SIG-M5 treated with dmso at 0.1 percent for 504 hours (cell line): ENCODE measurements around the gene MEIS3.
"Not testable (repeated sequence)": the region's sequence is repeated elsewhere in the genome, so short reads cannot be mapped to it uniquely, and the experiment has no call there.

ENCODE experiments used
- DNase-seq: peaks from one replicate; lab custom pipeline; 2025; ENCODE audit not compliant: unreplicated experiment; lab: John Stamatoyannopoulos, UW

The MEIS3 gene

DNA sequence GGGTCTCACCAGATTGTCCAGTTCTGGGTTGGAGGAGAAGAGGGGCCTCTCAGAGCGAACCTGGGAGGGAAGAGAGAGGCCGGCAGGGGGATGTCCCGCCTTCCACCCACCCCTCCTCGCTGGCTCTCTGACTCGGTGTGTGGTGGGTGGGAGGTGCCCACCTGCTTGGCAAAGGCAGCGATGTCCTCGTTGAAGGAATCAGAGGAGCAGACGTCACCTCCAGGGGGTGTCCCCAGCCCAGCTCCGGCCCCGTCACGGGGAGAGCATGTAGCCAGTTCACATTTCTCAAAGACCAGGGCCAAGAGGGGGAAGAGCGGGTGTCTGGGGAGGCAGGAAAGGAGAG is 2.7 kb downstream of the MEIS3 start:
- DNase-seq = no peak

GRCh38 chr19:47415953-47416642 is 3.2 kb downstream of the MEIS3 start:
- DNase-seq = no peak

GRCh38 chr19:47414469-47414868 is 4.9 kb downstream of the MEIS3 start:
- peak; percentile 17 for DNase-seq

DNA sequence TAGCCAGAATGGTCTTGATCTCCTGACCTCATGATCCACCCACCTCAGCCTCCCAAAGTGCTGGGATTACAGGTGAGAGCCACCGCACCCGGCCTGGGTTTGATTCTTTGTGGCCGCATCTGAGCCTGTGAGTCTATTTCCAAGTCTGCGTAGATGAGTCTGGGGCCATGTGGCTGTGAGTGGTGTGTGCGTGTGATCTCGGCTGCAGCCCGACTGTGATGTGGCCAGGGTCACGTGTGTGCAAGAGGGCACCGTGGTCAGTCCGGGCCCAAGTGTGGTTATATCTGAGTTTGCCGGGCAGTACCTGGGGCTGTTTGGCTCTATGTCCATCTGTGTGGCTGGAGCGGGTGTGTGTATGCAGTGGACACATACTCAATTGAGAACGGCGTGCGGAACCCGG is 5.4 kb downstream of the MEIS3 start:
- DNase-seq = no peak

- DNase-seq = not testable (repeated sequence)
Measured at GRCh38 chr19:47411696-47412095, 7.6 kb downstream of the MEIS3 start.

GRCh38 chr19:47411101-47411500 is 8.2 kb downstream of the MEIS3 start:
- no peak for DNase-seq

GRCh38 chr19:47408156-47408938 is 11.0 kb downstream of the MEIS3 start:
- no peak for DNase-seq

DNA sequence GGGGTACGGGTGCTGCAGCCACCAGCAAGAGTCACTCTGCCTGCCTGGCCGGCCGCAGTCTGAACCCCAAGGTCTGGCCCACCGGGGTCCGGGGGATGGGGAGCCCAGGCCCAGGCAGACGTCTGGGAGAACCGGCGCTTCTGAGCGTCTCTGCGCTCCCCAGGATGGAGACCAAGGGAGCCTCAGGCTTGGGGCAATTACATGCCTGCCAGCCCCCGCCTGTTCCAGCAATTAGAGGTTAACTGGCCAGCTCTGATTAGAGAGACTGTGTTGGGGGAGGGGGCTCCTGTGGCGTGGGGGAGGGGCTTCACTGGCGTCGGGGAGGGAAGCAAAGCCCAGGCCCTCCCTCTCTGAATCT is 11.9 kb downstream of the MEIS3 start:
- no peak for DNase-seq

DNA sequence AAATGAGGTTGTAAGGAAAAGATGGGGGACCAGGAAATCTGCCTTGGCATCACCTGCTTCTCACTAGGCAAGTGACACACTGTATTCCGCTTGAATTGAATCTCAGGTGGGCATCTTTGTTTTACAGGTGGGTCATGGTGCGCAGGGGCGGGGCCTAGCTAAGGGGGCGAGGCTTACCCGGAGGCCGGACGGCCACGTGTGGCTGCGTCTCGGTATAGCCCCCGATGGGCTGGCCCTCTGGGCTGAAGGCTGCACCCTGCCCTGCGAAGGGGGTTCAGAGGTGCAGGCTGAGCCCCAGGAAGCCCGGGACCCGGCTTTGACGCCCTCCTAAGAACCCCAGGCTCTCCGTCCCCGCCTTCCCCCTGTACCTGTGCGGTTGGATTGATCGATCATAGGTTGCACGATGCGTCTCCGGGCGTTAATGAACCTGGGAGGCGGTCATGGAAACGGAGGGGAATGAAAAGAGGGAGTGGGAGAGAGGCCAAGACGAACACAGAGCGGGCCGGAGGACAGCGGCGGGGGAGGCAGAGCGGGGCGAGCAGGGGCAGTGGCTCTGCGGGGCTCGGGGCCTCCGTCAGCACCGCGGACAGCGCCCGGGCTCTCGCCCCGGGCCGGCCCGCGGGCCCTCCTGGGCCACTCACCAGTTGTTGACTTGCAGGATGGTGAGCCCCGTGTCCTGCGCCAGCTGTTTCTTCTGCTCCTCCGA is 12.5 kb downstream of the MEIS3 start:
- no peak for DNase-seq

- no peak for DNase-seq
Measured at GRCh38 chr19:47405854-47406417, 13.4 kb downstream of the MEIS3 start.

- DNase-seq = no peak
Measured at GRCh38 chr19:47405197-47405550, 14.2 kb downstream of the MEIS3 start.

- DNase-seq = no peak
Measured at GRCh38 chr19:47404334-47405196, 14.8 kb downstream of the MEIS3 start.

GRCh38 chr19:47402504-47402903 is 16.8 kb downstream of the MEIS3 start:
- no peak for DNase-seq

DNA sequence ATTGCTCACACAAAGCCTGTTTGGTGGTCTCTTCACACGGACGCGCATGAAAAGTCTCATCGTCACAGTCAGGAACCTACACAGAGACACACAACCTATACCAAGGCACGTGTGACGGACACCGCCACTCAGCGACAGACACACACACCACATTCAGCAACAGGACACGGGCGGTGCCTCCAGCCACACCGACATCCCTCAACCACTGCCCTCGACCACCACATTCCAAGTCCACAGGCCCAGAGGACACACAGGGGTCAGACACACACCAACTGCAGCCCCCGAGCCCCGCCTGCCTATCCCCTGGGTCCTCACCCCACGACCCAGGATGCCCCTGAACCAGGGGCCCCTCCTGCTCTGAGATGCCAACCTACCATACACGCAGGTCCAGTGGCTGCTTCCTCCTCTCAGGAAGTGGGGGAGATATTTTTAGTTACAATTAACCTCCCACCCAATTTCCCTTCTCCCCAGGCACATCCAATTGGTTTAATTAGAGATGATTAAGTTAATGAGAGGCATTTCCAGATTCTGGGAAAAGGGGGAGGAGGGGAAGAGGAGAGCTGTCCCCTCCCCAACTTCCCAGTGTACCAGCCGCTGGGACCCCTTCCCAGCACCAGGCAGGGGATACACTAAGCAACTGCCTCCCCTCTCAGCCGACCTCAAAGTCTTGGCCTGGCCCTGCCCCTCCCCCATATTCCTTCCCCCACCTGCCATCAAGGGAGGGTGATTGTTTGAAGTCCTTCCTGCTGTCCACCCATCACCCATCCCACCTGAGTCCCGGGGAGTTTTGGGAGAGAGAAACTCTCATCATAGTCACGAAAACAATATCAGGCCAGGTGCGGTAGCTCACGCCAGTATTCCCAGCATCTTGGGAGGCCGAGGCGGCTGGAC is 20.4 kb downstream of the MEIS3 start:
- no peak for DNase-seq

GRCh38 chr19:47391510-47392223 is 27.7 kb downstream of the MEIS3 start:
- peak; percentile 64 for DNase-seq

DNA sequence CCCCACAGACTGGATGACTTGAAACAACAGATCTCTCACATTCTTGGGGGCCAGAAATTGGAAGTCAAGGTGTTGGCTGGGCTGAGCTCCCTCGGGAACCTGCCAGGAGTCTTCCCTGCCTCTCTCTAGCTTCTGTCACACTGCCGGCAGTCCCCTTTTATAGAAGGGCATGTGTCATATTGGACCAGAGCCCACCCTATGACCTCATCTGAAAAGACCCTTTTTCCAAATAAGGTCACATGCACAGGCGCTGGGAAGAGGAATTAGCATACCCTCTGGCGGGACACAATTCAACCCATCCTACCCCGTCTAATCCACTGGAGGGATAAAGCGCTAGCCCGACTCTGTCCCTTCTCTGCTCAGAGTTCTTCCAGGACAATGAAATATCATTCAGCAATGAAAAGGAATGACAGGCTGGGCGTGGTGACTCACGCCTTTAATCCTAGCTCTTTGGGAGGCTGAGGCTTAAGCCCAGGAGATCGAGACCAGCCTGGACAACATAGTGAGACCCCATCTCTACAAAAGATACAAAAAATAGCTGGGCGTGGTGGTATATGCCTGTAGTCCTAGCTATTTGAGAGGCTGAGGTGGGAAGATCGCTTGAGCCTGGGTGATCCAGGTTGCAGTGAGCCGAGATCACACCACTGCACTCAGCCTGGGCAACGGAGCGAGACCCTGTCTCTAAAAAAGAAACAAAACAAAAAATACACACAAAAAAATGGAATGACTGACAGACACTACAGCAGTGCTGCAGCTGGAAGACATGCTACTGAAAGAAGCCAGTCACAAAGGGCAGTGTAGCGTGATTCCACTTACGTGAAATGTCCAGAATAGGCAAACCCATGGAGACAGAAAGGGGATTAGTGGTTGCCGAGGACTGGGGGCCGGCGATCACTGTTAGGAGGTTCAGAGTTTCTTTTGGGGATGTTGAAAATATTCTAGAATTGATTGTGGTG is 28.5 kb downstream of the MEIS3 start:
- DNase-seq = no peak

DNA sequence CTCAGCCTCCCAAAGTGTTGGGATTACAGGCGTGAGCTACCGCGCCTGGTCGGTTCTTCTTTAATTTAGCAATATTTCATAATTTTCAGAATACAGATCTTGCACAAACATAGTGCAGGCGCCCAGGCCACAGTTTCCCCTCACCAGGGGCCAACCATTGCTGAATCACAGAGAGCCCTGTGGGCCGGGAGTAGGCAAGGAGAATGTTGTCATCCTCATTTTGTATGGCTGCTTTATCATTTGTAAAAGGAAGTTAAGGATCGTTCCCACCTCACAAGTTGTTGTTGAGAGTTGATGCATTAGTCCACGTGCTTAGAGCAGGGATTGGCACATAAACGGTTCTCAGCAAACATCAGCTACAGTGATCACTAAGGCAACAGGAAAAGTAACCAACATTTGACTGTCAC is 30.2 kb downstream of the MEIS3 start:
- peak; percentile 94 for DNase-seq

- peak; percentile 44 for DNase-seq
Measured at GRCh38 chr19:47388721-47389120, 30.6 kb downstream of the MEIS3 start.
